SK-N-MC (cell line): ENCODE measurements around the gene TEAD1.

ENCODE experiments used
- DNase-seq: peaks from one replicate; pipeline ENCODE4 v3.0.0-alpha.2; 2011; ENCODE audit warnings: low read depth, low spot score
- H3K27ac ChIP-seq: fragments of 200-600 bp; sonication (generic); 2 replicates; pipeline ENCODE4 v1.5.1; 2016; ENCODE audit warnings: mixed run types
- H3K36me3 ChIP-seq: fragments of 200-600 bp; sonication (generic); 2 replicates; pipeline ENCODE4 v1.6.1; 2017; ENCODE audit warnings: antibody characterized with exemption, low read length, mixed read lengths; ENCODE audit not compliant: insufficient read depth
- H3K4me3 ChIP-seq: fragments of 200-600 bp; sonication (generic); 2 replicates; pipeline ENCODE4 v1.5.1; 2016
- H3K9ac ChIP-seq: fragments of 200-600 bp; sonication (generic); 2 replicates; pipeline ENCODE4 v1.8.0; 2017; ENCODE audit warnings: mixed run types, mixed read lengths; ENCODE audit not compliant: insufficient read length
- H3K9me3 ChIP-seq: fragments of 200-600 bp; sonication (generic); 2 replicates; pipeline ENCODE4 v1.6.1; 2017; ENCODE audit warnings: low read depth, mild to moderate bottlenecking, antibody characterized with exemption, low read length, moderate library complexity, mixed read lengths
- EZH2 ChIP-seq: fragments of 200-600 bp; sonication (generic); IDR thresholded peaks from one replicate; pipeline ENCODE4 v1.6.1; 2017; ENCODE audit warnings: antibody characterized with exemption
- FOXP2 ChIP-seq: optimal IDR thresholded peaks from 2 replicates; pipeline ENCODE3; 2011; ENCODE audit warnings: mild to moderate bottlenecking, moderate library complexity; ENCODE audit not compliant: insufficient read depth; ENCODE audit errors: extremely low read length, control extremely low read depth
- POLR2AphosphoS5 ChIP-seq: IDR thresholded peaks from 2 replicates; pipeline ENCODE4 v1.6.1; 2012; ENCODE audit warnings: mild to moderate bottlenecking, low read depth, low read length, borderline replicate concordance

TEAD1 gene

DNA sequence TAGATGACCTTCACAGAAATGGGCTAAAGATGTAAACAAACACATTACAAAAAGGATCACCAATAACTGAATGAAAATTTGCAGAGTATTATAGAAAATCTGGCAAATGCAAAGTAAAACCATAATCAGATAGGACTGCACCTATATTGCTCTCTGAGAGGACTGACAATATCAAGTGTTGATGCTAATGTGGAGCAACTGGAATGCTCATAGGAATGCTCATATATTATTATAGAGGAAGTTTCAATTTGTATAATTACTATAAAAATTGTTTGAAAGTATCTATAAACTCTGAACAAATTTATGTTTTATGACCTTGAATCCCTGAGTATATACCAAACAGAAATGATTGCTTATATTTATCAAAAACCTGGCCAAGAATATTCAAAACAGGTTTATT lies 18.4 kb upstream of the TEAD1 start:
- no peak for DNase-seq
- TF ChIP-seq EZH2: no peak
- no peak for TF ChIP-seq POLR2AphosphoS5
- TF ChIP-seq FOXP2: no peak
- Histone ChIP-seq H3K9ac (no peak overlapping the region), H3K27ac (no peak overlapping the region), H3K36me3 (no peaks in the 10 kb centered on the region), H3K9me3 (peaks cover 2% of the 10 kb centered on the region; the same call in 1 of the 2 replicates), H3K4me3 (no peak overlapping the region)

DNA sequence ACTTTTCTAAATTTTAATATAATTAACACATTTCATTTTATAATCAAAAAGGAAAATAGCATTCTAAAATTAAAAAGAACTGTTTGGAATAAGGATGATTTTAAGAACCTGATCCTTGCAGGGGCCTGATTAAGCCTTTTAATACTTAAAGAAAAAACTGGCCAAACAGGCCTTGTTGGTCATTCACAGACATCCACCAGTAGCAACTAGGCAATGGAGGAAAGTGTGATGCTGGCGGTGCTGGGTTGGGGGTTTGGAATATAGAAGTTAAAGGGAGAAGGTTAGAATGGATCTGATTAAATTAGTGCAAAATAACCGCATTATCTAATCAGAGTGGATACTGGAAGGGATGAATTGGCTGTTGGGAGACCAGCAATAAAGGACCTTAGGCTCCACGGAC lies 16.9 kb upstream of the TEAD1 start:
- DNase-seq: no peak
- Histone ChIP-seq H3K27ac (no peak overlapping the region), H3K9ac (no peak overlapping the region), H3K36me3 (no peaks in the 10 kb centered on the region), H3K9me3 (peaks cover 2% of the 10 kb centered on the region; the same call in 1 of the 2 replicates), H3K4me3 (no peak overlapping the region)
- TF ChIP-seq FOXP2: no peak
- TF ChIP-seq POLR2AphosphoS5: no peak
- TF ChIP-seq EZH2: no peak

DNA sequence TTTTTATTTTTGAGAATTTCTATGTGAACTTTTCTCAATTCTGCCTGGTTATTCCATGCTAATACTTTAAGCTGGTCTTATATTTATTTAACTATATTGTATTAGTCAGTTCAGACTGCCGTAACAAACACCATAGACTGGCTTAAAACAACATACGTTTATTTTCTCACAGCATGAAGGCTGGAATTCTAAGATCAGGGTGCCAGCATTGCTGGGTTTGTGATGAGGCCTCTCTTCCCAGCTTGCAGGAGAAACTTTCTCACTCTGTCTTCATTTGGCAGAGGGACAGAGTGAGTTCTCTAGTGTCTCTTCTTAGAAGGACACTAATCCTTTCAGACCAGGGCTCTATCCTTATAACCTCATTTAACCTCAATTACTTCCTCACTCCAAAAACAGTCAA lies 16.2 kb upstream of the TEAD1 start:
- H3K36me3 ChIP-seq: no peaks in the 10 kb centered on the region
- H3K9me3 ChIP-seq: peaks cover 2% of the 10 kb centered on the region; the same call in 1 of the 2 replicates
- no peak overlapping the region for H3K4me3 ChIP-seq
- H3K9ac ChIP-seq: no peak overlapping the region
- no peak overlapping the region for H3K27ac ChIP-seq
- no peak for DNase-seq
- TF ChIP-seq POLR2AphosphoS5 (no peak), FOXP2 (no peak), EZH2 (no peak)

DNA sequence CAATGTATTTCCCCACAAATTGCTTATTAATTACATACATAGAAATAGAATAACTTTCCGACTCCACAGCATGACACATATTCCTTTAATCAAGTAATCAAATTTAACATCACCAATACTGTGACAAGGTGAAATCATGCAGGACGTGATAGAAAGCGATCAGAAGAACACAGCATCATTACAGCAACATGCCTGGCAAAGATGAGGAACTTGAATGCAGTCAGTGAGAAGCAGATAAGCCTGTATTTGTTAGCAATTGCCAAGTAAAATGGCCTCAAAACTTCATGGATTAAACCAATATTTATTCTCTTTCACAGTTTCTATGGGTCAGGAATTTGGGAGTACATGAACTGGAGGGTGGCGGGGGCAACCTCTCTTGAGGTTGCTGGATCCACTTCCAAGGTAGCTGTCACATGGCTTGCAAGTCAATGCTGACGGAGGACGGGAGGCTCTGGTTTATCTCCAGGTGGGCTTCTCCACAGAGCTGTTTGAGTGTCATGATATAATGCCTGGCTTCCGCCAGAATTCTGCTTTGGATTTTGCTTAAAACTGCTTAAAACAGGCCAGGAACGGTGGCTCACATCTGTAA lies 12.0 kb upstream of the TEAD1 start:
- no peak overlapping the region for H3K9ac ChIP-seq
- no peaks in the 10 kb centered on the region for H3K36me3 ChIP-seq
- no peak for TF ChIP-seq POLR2AphosphoS5
- TF ChIP-seq FOXP2: no peak
- TF ChIP-seq EZH2: no peak
- no peak overlapping the region for H3K27ac ChIP-seq
- no peak for DNase-seq
- H3K4me3 ChIP-seq: no peak overlapping the region
- H3K9me3 ChIP-seq: no peaks in the 10 kb centered on the region

DNA sequence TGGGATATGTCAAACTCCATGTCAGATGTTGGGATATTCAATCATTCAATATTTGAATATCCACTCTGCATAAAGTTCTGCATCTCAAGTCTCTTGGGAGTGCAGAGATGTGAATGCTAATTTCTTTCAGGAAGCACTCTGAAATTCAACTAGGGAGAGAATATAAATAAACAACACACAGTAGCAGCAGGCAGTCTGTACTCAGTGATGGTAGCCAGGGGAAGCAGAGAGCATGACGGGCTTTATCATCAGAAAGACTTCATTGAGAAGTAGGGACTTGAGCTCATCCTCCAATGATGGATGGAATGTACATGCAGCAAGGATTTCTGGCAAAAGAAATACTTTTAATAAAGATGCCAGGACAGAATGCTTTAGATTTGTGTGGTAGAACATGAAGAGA lies 9.8 kb upstream of the TEAD1 start:
- no peak overlapping the region for H3K9ac ChIP-seq
- no peak overlapping the region for H3K4me3 ChIP-seq
- H3K36me3 ChIP-seq: no peaks in the 10 kb centered on the region
- no peak for DNase-seq
- no peak overlapping the region for H3K27ac ChIP-seq
- TF ChIP-seq EZH2: no peak
- no peak for TF ChIP-seq FOXP2
- TF ChIP-seq POLR2AphosphoS5: no peak
- no peaks in the 10 kb centered on the region for H3K9me3 ChIP-seq

DNA sequence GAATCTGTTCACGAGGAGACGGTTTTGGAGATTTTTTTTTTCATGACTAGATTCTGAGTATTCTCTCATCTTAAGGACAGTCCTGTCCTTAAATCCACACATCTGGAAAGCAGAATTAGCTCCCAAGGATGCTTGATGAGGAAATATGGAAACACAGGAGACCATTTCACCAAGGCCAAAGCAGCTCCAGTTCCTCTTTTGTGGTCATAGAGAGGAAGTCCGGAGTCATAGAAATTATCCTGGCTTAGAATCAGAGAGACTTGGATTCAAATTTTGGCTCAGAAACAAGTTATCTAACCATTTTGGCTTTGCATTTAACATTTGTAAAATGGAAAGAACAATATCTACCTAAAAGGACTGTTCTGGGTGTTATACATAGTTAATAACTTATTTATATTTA lies 7.3 kb upstream of the TEAD1 start:
- DNase-seq: no peak
- no peak overlapping the region for H3K9ac ChIP-seq
- no peaks in the 10 kb centered on the region for H3K9me3 ChIP-seq
- H3K27ac ChIP-seq: no peak overlapping the region
- H3K4me3 ChIP-seq: no peak overlapping the region
- no peak for TF ChIP-seq FOXP2
- no peak for TF ChIP-seq EZH2
- TF ChIP-seq POLR2AphosphoS5: no peak
- no peaks in the 10 kb centered on the region for H3K36me3 ChIP-seq

DNA sequence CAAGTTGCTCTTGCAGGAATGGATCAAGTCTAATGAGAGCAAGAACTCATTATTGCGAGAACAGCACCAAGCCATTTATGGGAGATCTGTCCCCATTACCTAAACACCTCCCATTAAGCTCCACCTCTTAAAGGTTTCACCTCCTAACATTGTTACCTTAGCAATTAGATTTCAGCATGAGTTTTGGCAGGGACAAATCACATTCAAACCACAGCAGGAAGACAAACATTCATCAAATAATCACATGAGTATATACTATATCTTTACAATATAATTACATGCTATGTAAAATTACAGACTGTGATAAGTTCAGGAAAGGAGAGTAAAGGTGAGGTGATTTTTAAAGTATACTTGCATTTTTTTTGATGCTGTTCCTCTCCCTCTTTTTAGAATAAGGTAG lies 6.6 kb upstream of the TEAD1 start:
- Histone ChIP-seq H3K9me3 (no peaks in the 10 kb centered on the region), H3K36me3 (no peaks in the 10 kb centered on the region), H3K9ac (no peak overlapping the region), H3K4me3 (no peak overlapping the region), H3K27ac (no peak overlapping the region)
- no peak for DNase-seq
- TF ChIP-seq EZH2 (no peak), POLR2AphosphoS5 (no peak), FOXP2 (no peak)

DNA sequence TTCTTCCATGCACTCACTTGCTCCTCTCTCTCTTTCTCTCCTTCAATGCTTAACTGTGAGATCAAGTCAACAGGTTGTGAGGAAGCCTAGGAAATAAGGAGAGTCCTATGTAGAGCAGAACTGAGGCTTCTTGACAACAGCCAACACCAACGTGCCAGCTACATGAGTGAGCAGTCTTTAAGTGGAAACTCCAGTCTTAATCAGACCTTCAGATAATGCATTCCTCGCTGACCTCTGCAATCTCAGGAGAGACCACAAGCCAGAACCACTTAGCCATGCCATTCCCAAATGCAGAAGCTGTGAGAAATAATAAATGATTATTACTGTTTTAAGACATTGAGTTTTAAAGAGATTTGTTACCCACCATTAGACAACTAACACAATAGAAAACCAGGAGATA lies 6.1 kb upstream of the TEAD1 start:
- H3K36me3 ChIP-seq: no peaks in the 10 kb centered on the region
- H3K27ac ChIP-seq: no peak overlapping the region
- TF ChIP-seq POLR2AphosphoS5 (no peak), EZH2 (no peak), FOXP2 (no peak)
- no peak for DNase-seq
- H3K9ac ChIP-seq: no peak overlapping the region
- no peak overlapping the region for H3K4me3 ChIP-seq
- no peaks in the 10 kb centered on the region for H3K9me3 ChIP-seq

DNA sequence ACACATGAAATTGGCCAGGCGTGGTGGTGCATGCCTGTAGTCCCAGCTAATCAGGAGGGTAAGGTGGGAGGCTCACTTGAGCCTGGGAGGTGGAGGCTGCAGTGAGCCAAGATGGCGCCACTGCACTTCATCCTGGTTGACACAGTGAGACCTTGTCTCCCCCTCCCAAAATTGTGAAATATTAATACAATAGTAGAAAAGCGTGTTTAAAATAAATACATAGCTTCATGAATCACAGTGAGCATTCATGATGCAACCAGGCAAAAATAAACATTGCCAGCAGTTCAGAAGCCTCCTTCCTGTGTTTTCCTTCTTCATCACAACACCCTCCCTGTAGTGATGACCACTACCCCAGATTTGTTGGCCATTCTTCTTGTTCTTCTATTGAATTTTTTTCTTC lies 4.3 kb upstream of the TEAD1 start:
- no peak for DNase-seq
- TF ChIP-seq FOXP2 (no peak), POLR2AphosphoS5 (no peak), EZH2 (no peak)
- H3K27ac ChIP-seq: no peak overlapping the region
- H3K4me3 ChIP-seq: no peak overlapping the region
- no peaks in the 10 kb centered on the region for H3K36me3 ChIP-seq
- H3K9ac ChIP-seq: no peak overlapping the region
- no peaks in the 10 kb centered on the region for H3K9me3 ChIP-seq
